Measurements from ENCODE around the gene MASTL. TPM values are rescaled to one million over a fixed set of nuclear protein-coding genes. Genes with fewer than 3 reads are reported as not detected.
A peak's percentile ranks its signal among the peaks of the same experiment; 100 is the strongest.
"Not testable (repeated sequence)": the region's sequence is repeated elsewhere in the genome, so short reads cannot be mapped to it uniquely, and the experiment has no call there.

Gene MASTL
- total RNA-seq, 1 donor from 2014 or later, result 34.5 TPM

DNA sequence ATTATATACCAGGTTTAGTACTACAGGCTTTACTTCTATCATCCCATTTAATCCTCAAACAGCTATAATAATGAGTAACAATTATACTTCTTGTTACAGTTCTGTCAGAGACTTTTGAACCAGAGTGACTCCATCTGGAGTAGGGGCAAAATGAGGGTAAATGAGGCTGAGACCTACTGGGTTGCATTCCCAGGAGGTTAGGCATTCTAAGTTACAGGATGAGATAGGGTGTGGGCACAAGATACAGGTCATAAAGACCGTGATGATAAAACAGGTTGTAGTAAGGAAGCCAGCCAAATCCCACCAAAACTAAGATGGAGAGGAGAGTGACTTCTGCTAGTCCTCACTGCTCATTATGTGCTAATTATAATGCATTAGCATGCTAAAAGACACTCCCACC, 4.9 kb upstream of the MASTL start:
- no peak overlapping the region for H3K4me3 ChIP-seq (ENCODE audit: low read depth, low read length)
- no peak for DNase-seq (ENCODE audit: low read depth)
- TF ChIP-seq, protein P1, sequence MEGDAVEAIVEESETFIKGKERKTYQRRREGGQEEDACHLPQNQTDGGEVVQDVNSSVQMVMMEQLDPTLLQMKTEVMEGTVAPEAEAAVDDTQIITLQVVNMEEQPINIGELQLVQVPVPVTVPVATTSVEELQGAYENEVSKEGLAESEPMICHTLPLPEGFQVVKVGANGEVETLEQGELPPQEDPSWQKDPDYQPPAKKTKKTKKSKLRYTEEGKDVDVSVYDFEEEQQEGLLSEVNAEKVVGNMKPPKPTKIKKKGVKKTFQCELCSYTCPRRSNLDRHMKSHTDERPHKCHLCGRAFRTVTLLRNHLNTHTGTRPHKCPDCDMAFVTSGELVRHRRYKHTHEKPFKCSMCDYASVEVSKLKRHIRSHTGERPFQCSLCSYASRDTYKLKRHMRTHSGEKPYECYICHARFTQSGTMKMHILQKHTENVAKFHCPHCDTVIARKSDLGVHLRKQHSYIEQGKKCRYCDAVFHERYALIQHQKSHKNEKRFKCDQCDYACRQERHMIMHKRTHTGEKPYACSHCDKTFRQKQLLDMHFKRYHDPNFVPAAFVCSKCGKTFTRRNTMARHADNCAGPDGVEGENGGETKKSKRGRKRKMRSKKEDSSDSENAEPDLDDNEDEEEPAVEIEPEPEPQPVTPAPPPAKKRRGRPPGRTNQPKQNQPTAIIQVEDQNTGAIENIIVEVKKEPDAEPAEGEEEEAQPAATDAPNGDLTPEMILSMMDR (conservative IDR thresholded peaks at IDR 0.05; ENCODE audit: low read depth, low read length), result no peak

DNA sequence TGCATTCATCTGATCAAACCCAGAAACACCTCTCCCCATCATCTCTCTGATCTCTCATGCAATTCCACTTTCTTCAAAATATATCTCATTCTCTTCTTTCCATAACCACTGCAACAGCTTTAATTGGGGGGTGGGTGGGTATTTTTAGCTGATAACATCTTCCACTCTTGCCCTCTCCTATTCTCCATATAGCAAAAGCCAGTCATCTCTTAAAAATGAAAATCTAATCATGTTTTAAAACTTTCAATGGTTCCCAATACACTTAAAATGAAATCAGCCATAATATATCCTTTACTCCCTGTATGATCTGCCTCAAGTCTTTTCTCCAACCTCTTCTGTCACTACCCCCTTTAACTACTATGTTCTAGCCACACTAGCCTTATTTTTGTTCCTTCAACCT, 2.5 kb upstream of the MASTL start:
- peak overlapping the region; percentile 73 for H3K4me3 ChIP-seq (ENCODE audit: low read depth, low read length)
- no peak for DNase-seq (ENCODE audit: low read depth)
- TF ChIP-seq, protein P1 (conservative IDR thresholded peaks at IDR 0.05; ENCODE audit: low read depth, low read length), result no peak

DNA sequence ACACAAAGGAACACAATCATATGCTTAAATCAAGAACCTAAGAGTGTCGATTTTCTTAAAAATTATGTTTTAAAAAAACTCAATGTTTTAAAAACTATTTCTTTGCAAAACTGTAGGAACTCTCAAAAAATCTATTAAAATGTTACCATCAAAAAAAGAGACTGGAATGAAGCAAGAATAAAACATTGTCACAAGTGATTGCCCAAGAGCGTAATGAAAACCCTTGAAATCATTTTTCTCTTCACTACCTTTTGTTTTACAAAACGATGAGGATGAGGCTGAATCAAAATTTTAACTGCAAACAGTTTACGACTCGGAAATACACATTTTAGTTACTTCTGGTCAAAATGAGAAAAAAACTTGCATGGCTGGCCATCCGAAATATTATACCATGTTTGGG, 1.8 kb upstream of the MASTL start:
- DNase-seq (ENCODE audit: low read depth), result no peak
- H3K4me3 ChIP-seq (ENCODE audit: low read depth, low read length), result peak overlapping the region; percentile 73
- TF ChIP-seq, protein P1 (conservative IDR thresholded peaks at IDR 0.05; ENCODE audit: low read depth, low read length), result no peak

DNA sequence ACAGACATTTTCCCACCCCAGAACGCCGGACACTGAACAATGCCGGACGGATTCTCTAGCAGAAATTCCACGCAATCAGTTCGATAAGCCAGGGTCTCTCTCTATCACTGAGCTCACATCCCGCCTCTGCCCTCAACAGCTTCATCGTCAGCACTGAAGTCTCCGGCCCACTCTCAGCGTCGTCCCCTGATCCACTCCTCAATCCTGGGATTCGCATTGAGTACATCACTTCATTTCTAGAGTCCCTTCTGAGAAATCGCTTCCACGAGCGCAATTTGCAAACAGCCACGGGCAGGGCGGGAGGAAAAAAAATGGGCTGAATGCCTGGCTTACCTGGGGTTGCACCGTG, 1.3 kb upstream of the MASTL start:
- no peak for DNase-seq (ENCODE audit: low read depth)
- H3K4me3 ChIP-seq (ENCODE audit: low read depth, low read length), result peak overlapping the region; percentile 73
- TF ChIP-seq, protein P1 (conservative IDR thresholded peaks at IDR 0.05; ENCODE audit: low read depth, low read length), result no peak

DNA sequence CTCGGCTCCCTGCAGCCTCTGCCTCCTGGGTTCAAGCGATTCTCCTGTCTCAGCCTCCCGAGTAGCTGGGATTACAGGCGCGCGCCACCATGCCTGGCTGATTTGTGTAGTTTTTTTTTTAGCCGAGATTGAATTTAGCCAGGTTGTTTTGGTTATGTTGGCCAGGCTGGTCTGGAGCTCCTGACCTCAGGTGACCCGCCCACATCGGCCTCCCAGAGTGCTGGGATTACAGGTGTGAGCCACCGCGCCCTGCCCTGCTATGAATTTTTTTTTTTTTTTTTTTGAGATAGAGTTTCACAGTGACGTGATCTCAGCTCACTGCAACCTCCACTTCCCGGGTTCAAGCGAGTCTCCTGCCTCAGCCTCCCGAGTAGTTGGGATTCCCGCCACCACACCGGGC, 1.4 kb downstream of the MASTL start:
- DNase-seq (ENCODE audit: low read depth), result not testable (repeated sequence)
- peak overlapping the region; percentile 73 for H3K4me3 ChIP-seq (ENCODE audit: low read depth, low read length)

DNA sequence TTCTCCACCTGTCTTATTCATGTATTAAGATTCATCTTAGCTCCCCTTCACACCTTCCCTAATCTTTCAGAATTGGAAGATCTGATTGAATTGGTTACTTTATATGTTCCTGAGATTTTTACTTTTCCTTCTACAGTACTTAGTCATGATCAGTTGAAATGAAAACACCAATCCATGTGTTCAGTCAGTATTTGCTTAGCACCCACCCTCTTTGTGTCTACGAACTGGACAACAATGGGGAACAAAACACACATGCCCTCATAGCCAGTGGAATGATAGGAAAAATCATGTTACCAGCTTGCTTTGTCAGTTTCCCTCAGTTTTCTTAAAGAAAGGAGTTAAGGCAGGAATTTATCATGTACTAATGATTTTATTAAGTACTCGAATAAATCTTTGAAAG, 2.0 kb downstream of the MASTL start:
- DNase-seq (ENCODE audit: low read depth), result no peak
- no peak overlapping the region for H3K4me3 ChIP-seq (ENCODE audit: low read depth, low read length)
- TF ChIP-seq, protein P1 (conservative IDR thresholded peaks at IDR 0.05; ENCODE audit: low read depth, low read length), result no peak

DNA sequence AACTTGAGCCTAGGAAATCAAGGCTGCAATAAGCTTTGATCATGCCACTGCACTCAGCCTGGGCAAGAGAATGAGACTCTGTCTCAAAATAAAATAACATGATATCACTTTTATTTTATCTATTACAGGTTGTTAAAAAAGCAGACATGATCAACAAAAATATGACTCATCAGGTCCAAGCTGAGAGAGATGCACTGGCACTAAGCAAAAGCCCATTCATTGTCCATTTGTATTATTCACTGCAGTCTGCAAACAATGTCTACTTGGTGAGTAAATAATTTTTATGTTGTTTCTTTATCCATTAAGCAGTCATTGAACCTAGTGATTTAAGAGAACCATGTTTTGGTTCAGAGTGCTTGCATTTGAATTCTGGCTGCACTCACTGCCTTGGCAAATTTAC, 3.3 kb downstream of the MASTL start:
- no peak for DNase-seq (ENCODE audit: low read depth)
- no peak overlapping the region for H3K4me3 ChIP-seq (ENCODE audit: low read depth, low read length)
- TF ChIP-seq, protein P1 (conservative IDR thresholded peaks at IDR 0.05; ENCODE audit: low read depth, low read length), result no peak

DNA sequence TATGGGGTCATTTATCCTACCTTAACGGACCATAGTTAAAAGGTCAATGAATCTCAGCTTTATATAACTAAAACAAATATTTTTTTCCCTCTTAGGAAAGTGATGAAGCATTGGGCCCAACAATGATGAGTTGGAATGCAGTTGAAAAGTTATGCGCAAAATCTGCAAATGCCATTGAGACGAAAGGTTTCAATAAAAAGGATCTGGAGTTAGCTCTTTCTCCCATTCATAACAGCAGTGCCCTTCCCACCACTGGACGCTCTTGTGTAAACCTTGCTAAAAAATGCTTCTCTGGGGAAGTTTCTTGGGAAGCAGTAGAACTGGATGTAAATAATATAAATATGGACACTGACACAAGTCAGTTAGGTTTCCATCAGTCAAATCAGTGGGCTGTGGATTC, 14.7 kb downstream of the MASTL start:
- TF ChIP-seq, protein P1 (conservative IDR thresholded peaks at IDR 0.05; ENCODE audit: low read depth, low read length), result no peak
- no peak overlapping the region for H3K4me3 ChIP-seq (ENCODE audit: low read depth, low read length)
- DNase-seq (ENCODE audit: low read depth), result no peak

Data from epithelial cell of proximal tubule (primary cell).